Activated T-cell treated with anti-CD3 and anti-CD28 coated beads, Interleukin-2, amount 50 U/mL, for 72 hours (primary cell): ENCODE results near the gene ZBTB39. TPM values are rescaled to one million over a fixed set of nuclear protein-coding genes. Genes with fewer than 3 reads are reported as not detected.
A peak's percentile ranks its signal among the peaks of the same experiment; 100 is the strongest.
"Not testable (repeated sequence)": the region's sequence is repeated elsewhere in the genome, so short reads cannot be mapped to it uniquely, and the experiment has no call there.

ENCODE experiments used
- ATAC-seq, 2 donors: fragments of 150-1000 bp; cut with Tn5 transposase; replicated peaks in 1 of 2; 2 replicates each; pipeline ENCODE4 v1.10.0; 2021; ENCODE audit warnings: moderate library complexity in 2 of 2, mild to moderate bottlenecking in 1 of 2
- DNase-seq, 2 donors: peaks; one replicate each; pipeline ENCODE4 v3.0.0; 2021 to 2022; ENCODE audit warnings: mixed read lengths in 1 of 2
- H3K27ac Mint-ChIP-seq: one replicate; pipeline ENCODE4 v1.8.0; 2022; ENCODE audit warnings: mild to moderate bottlenecking, moderate library complexity, mixed read lengths
- H3K27me3 Mint-ChIP-seq: one replicate; pipeline ENCODE4 v1.8.0; 2022; ENCODE audit warnings: low read depth, mixed read lengths
- H3K36me3 Mint-ChIP-seq, 2 donors: one replicate each; pipeline ENCODE4 v1.8.0; 2022; ENCODE audit warnings: mixed read lengths in 2 of 2, mild to moderate bottlenecking in 1 of 2; ENCODE audit not compliant: insufficient read depth in 2 of 2
- H3K4me1 Mint-ChIP-seq: one replicate; pipeline ENCODE4 v1.8.0; 2022; ENCODE audit warnings: low read depth, mixed read lengths
- H3K4me3 Mint-ChIP-seq, 2 donors: one replicate each; pipeline ENCODE4 v1.8.0; 2022; ENCODE audit warnings: mild to moderate bottlenecking in 2 of 2, mixed read lengths in 2 of 2, moderate library complexity in 2 of 2
- H3K9me3 Mint-ChIP-seq, 2 donors: one replicate each; pipeline ENCODE4 v1.8.0; 2022; ENCODE audit warnings: mixed read lengths in 2 of 2
- total RNA-seq, 2 donors: library from RNA; stranded (reverse); gene quantifications; one replicate each; pipeline ENCODE4 v1.2.3, GENCODE V29; 2022

Gene ZBTB39
- total RNA-seq, 2 donors from 2014 or later = 9.7 to 10.3 TPM

DNA sequence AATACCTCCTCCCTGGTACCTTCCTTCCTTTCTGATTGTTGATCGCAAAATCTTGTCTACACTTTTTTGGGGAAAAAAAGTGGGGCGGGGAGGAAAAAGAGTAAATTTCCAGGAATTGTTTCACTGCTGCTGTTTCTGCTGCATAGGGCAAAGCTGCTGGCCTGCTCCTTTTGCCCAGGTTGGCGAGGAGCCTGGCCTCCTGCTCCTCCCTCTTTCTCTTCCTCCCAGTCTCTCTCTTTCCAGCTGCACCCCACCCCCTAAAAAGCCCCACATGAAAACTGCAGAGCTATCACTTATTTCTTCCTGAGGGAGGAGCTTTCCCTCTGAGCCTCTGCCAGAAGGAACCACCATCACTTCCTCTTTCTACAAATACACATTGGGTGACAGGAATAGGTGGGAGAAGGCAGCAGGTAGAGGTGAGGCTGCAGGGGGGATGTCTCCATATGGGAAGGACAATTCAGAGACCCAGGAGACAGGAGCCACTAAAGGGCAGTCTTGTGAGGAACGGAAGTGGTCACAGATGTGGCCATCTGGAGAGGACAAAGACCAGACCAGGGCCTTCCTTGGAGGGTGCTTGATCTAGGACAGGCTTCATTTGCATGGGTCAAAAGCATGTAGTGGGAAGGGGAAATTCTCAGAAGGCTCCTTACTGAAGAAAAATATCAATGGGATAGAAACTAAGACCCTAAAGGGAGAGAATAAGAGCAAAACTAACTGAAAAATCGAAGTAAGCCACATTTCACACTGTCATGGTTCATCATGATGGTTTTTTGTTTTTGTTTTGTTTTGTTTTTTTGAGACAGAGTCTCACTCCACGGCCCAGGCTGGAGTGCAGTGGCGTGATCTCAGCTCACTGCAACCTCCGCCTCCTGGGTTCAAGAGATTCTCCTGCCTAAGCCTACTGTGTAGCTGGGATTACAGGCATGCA lies 14.8 kb downstream of the ZBTB39 start:
- ATAC-seq (no peak), DNase-seq (no peak)
- Mint-ChIP-seq H3K4me3 (no peak overlapping the region), H3K36me3 (no peaks in the 10 kb centered on the region), H3K9me3 (no peaks in the 10 kb centered on the region), H3K27me3 (no peaks in the 10 kb centered on the region), H3K4me1 (peaks cover 14% of the 10 kb centered on the region), H3K27ac (no peak overlapping the region)

DNA sequence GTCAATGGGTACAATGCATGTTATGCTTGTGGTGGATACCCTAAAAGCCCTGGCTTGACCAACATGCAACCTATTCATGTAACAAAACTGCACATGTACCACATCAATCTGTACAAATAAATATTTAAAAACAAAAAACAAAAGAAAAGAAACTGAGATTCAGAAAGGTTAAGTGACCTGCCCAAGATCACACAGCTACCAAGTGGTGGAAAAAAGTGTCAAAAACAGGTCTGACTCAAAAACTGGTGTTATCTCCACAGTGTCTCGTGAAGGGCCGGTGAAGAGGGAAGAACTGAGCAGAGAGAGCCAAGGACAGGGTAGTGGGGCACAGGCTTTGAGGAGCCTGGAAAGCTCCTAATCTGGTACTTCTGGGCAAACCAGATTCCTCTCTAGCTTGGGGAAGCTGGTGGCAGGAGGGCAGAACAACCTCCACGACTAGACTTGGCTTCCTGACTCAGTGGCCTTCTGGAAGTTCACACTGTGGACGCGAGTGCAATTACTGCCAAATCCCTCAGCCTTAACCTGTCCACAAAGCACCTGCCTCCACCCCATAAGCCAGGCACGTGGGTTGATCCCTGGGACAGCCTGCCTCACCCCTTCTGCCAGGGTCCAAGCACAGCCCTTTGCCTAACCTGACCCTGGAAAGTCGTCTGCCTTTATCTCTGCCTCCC lies 15.6 kb downstream of the ZBTB39 start:
- Mint-ChIP-seq H3K36me3 (no peaks in the 10 kb centered on the region), H3K27me3 (no peaks in the 10 kb centered on the region), H3K4me3 (no peak overlapping the region), H3K4me1 (peaks cover 18% of the 10 kb centered on the region), H3K27ac (no peak overlapping the region), H3K9me3 (no peaks in the 10 kb centered on the region)
- no peak for ATAC-seq
- DNase-seq = no peak

DNA sequence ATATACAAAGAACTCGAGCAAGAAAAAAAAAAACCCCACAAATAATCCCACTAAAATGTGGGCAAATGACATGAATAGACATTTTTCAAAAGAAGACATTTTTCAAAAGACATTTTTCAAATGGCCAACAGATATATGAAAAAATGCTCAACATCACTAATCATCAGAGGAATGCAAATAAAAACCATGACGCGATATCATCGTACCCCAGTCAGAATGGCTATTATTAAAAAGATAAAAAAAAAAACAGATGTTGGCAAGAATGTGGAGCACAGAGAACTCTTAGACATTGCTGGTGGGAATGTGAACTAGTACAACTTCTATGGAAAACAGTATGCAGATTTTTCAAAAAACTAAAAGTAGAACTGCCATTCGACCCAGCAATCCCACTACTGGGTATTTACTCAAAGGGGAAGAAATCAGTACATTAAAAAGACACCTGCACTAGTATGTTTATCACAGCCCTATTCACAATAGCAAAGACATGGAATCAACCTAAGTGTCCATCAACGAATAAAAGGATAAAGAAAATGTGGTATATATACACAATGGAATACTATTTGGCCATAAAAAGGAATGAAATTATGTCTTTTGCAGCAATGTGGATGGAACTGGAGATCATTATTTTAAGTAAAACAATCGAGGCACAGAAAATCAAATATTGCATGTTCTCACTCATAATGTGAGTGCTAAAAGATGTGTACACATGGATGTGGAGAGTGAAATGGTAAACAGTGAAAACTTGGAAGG lies 16.3 kb downstream of the ZBTB39 start:
- DNase-seq (no peak), ATAC-seq (no peak)
- H3K4me3 Mint-ChIP-seq = no peak overlapping the region
- no peaks in the 10 kb centered on the region for H3K36me3 Mint-ChIP-seq
- H3K4me1 Mint-ChIP-seq = peaks cover 21% of the 10 kb centered on the region
- H3K9me3 Mint-ChIP-seq = no peaks in the 10 kb centered on the region
- H3K27me3 Mint-ChIP-seq = no peaks in the 10 kb centered on the region
- H3K27ac Mint-ChIP-seq = no peak overlapping the region

DNA sequence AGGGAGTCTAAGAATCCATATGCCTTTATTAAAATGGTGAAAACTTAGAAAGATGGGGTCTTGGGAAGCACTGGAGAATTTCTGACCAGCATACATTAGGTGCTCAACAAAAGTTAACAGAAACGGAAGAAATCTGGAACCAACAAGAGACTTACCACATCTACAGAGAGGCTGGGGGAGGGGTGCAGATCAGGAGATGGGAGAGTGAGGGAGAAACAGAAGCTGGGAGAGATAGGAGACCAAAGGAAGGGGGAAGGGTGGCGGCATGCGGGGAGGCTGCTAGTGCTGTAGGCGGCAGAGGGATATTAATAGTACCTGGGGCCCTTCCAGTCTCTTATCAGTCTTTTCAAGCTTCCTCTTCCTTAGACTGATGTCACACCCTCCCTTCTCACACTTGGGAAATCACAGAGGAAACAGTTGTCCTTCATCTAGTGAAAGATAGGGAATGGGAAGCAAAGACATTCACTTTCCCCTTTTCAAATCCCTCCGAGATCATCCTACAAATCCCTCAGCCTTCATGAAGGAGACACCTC lies 18.1 kb downstream of the ZBTB39 start:
- Mint-ChIP-seq H3K4me1 (peaks cover 21% of the 10 kb centered on the region), H3K4me3 (no peak overlapping the region), H3K36me3 (no peaks in the 10 kb centered on the region), H3K27me3 (no peaks in the 10 kb centered on the region), H3K27ac (no peak overlapping the region), H3K9me3 (no peaks in the 10 kb centered on the region)
- DNase-seq (no peak), ATAC-seq (no peak)

DNA sequence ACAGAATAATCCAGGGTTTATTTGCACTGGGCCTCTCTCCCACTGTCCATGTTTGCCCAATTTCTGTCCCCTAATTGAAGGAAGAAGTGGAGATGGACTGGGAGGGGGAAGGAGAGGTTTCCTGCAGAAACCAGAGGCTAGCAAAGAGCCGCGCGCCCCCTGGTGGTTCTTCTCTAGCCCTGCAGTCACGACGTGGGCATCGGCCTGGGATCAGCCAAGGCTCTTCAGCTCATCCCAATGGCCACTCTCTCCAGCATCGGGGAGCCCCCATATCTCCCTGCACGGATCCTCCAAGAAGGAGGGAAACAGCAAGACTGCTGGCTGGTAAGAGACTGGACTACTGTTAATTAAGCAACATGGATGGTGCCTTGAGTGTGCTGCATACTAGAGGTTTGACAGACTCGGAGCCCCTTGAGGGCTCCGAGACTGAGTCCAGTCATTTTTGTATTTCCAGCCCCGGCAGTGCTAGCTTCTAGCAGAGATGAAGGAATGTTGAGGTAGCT lies 18.7 kb downstream of the ZBTB39 start:
- Mint-ChIP-seq H3K4me1 (peaks cover 21% of the 10 kb centered on the region), H3K4me3 (no peak overlapping the region), H3K27ac (no peak overlapping the region), H3K36me3 (no peaks in the 10 kb centered on the region), H3K27me3 (no peaks in the 10 kb centered on the region), H3K9me3 (no peaks in the 10 kb centered on the region)
- peak; percentile 61 to 67 for ATAC-seq
- peak; percentile 72 to 78 for DNase-seq

DNA sequence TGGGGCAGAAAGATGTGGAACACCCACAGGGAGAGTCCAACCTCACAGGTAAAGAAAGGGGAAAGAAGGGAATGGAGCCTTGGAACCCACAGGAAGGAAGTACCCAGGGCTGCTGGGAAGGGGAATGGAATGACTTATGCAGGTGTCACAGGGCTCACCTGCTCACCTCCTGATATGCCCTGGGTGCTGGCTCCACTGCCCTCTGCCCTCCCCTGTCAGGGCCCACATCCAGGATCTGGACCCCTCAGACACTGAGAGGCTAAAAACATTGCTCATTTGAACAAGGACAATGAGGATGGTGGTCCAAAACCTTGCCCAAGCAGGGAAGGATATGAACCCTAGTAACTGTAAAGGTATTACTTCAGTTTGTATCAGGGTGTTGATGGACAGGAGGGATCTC lies 19.3 kb downstream of the ZBTB39 start:
- Mint-ChIP-seq H3K4me1 (peaks cover 21% of the 10 kb centered on the region), H3K36me3 (no peaks in the 10 kb centered on the region), H3K4me3 (no peak overlapping the region), H3K9me3 (no peaks in the 10 kb centered on the region), H3K27ac (no peak overlapping the region), H3K27me3 (no peaks in the 10 kb centered on the region)
- no peak for DNase-seq
- no peak for ATAC-seq

DNA sequence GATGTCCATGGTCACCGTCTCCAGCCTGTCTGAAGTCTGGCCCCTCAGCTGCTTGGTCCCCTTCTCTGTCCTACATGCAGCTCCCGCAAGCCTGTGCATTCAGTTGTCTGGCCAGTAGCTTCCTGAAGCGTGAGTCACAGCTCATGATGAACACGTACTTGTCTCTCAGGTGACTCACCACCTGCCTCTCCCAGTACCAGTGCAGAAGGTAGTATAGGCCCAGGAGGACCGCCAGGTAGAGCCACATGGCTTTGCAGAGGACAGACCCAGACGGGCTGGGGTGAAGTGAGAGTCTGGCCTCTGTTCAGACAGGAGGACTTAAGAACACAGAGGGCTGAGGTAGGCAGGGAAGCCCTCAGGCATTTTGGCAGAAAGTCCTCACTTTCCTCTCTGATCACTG lies 20.6 kb downstream of the ZBTB39 start:
- H3K9me3 Mint-ChIP-seq, H3K4me3 Mint-ChIP-seq, H3K27ac Mint-ChIP-seq, H3K36me3 Mint-ChIP-seq, H3K27me3 Mint-ChIP-seq: not testable (repeated sequence)
- DNase-seq (peak in 1 of 2 donors; percentile 38), ATAC-seq (peak; percentile 89 to 93)
- peaks cover 13% of the 10 kb centered on the region for H3K4me1 Mint-ChIP-seq

DNA sequence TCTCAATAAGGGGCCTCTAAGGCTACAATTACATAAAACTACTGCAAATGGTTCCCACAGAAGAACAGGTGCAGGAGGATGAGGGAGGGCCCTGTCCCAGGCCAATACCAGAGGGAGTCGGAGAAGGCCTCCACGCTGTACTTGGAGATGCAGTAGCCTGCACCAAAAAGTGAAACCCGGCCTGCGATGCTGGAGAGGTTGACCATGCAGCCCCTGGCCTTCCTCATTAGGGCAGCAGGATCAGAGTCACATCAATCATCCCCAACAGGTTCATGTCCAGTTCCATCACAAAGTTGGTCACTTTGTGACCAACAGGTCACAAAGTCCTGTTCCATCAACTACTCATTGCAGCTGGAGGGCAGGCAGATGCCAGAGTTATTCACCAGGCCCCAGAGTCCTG lies 23.0 kb downstream of the ZBTB39 start:
- ATAC-seq (no peak), DNase-seq (no peak)
- H3K4me3 Mint-ChIP-seq = no peak overlapping the region
- H3K36me3 Mint-ChIP-seq = no peaks in the 10 kb centered on the region
- H3K4me1 Mint-ChIP-seq = peaks cover 7% of the 10 kb centered on the region
- H3K9me3 Mint-ChIP-seq = no peaks in the 10 kb centered on the region
- no peaks in the 10 kb centered on the region for H3K27me3 Mint-ChIP-seq
- H3K27ac Mint-ChIP-seq = no peak overlapping the region

DNA sequence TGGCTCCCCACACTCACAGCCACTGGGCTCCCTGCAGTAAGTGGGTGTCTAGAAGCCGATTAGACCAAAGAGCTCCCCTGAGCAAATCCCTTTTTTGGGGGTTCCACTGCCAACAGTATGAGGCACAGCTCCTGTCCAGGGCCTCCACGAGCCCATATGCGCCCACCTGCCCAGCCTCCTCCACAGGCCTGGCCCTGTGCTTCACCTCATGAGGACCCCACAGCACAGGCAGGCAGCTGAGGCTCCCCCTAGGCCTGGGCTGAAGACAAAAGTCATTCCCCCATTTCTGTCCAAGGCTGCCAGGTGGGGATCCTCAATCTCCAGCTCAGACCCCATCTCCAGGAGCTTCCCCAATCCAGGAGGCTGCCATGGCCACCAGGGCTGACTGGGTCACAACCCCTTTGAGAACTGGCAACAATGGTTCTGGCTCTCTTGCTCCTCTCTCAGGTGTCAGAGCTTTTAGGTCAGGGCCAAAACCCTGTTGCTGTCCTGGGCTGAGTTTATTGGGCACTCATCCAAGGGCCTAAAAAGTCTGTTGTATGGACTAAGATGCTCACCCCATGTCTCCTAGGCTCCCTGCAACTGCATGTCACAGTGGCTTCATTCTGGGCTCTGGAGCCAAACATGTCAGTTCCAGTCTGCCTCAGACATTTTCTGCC lies 23.6 kb downstream of the ZBTB39 start:
- H3K27me3 Mint-ChIP-seq, DNase-seq, H3K9me3 Mint-ChIP-seq, H3K4me3 Mint-ChIP-seq, H3K27ac Mint-ChIP-seq, H3K36me3 Mint-ChIP-seq, H3K4me1 Mint-ChIP-seq, ATAC-seq: not testable (repeated sequence)

DNA sequence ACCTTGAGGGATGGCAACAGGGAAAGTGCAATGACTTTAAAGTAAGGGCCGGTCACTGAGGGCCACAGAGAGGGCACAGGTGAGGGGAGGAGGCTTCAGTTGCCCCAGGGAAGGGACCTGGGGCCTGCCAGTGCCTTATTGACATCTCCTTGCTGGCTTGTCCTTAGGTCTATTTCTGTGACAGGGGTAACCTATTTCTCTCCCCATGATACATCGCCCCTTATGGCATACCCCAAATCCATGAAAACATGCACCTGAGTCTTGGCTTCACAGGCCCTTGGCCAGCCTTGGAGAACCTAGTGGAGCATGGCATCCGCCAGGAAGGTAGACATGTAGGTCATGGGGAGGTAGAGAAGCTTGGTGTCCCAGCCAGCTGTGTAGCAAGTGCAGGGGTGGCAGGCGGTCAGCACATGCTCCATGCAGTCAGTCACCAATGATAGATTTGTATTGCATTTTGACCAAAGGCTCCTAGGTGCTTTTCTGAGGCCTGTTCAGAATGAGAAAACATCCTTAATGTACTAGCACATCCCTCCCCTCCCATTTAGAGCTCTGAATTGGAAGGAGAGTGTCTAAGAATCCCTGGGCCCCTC lies 25.3 kb downstream of the ZBTB39 start:
- Mint-ChIP-seq H3K27me3 (no peaks in the 10 kb centered on the region), H3K27ac (no peak overlapping the region), H3K9me3 (peaks cover 0 to 1% of the 10 kb centered on the region in 2 donors), H3K4me1 (peaks cover 6% of the 10 kb centered on the region), H3K36me3 (no peaks in the 10 kb centered on the region), H3K4me3 (no peak overlapping the region)
- DNase-seq (no peak), ATAC-seq (no peak)

DNA sequence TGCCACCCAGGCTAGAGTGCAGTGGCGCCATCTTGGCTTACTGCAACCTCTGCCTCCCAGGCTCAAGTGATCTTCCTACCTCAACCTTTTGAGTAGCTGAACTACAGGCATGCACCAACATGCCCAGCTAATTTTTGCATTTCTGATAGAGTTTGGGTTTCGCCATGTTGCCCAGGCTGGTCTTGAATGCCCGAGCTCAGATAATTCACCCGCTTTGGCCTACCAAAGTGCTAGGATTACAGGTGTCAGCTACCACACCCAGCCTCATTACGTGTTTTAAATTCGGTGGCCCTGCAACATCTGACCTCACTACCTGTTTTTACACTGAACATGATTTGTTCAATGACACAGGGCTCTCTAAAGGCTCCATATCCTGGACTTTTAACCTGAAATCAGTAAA lies 26.1 kb downstream of the ZBTB39 start:
- Mint-ChIP-seq H3K9me3 (peaks cover under 1 to 1% of the 10 kb centered on the region in 2 donors), H3K27ac (no peak overlapping the region)
- no peak for ATAC-seq

DNA sequence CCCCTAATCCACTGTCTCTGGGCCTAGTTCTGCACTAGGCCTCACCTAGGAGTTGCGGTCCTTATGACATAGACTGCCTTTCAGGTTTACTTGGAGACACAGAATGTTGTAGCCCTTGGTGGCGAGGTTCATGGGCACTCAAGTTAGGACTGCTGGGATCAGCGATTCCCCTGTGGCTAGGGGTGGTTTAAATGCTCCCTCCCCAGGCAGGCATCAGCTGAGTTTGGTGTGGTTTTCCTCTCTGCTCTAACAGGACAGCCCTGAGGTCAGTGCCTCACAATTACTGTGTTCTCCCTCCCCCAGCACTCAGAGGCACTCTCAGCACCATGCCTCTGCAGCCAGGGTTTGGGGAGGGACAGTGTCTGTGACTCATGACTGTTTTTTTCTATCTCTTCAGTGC lies 26.7 kb downstream of the ZBTB39 start:
- Mint-ChIP-seq H3K4me1 (no peaks in the 10 kb centered on the region), H3K27ac (no peak overlapping the region), H3K9me3 (peaks cover 1 to 2% of the 10 kb centered on the region in 2 donors), H3K27me3 (no peaks in the 10 kb centered on the region), H3K36me3 (no peaks in the 10 kb centered on the region), H3K4me3 (no peak overlapping the region)
- ATAC-seq = no peak
- DNase-seq = no peak

More for the DNA sequence above, 26.1 kb downstream of the ZBTB39 start:
- Mint-ChIP-seq H3K4me1 (no peaks in the 10 kb centered on the region), H3K27me3 (no peaks in the 10 kb centered on the region), H3K36me3 (no peaks in the 10 kb centered on the region), H3K4me3 (no peak overlapping the region)
- DNase-seq = no peak
